ENCODE measurements around the gene SLAMF7. TPM values are rescaled to one million over a fixed set of nuclear protein-coding genes. Genes with fewer than 3 reads are reported as not detected.

Gene SLAMF7
- total and polyA plus RNA-seq, 2 donors (not counting 1 experiment from before 2014, with no cell fraction given), result not detected

DNA sequence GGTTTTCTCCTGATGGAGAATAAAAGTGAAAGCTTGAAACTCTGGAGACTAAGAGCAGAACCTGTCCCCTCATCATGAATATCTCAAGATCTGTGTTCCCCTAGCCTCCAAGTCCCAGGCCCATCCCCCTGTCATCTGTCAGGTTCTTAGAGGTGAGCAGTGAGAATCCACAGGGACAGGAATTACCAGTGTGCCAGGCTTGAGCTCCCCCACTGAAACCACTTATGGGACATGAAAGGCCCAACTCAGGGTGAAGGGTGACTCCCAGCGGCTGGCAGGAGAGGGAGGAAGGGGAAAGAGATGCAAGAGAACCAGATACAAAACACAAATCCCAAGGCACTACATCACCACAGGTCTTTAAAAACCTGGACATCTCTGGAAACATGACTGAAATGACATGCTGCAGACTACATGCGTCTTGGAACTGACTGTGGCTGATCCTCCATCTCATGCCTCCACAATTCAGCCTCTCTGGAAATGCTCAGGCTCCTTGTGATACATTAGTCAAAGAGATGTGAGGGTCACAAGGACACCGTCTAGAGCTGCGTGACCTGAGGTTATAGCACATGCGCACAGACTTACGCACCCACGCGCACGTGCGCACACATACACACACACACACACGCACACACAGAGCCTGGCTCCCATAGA, 50.1 kb downstream of the SLAMF7 start:
- H2AFZ ChIP-seq (ENCODE audit: low read length), result no peak overlapping the region
- no peak overlapping the region for H3K27ac ChIP-seq (ENCODE audit: insufficient read depth, low read length)
- no peaks in the 10 kb centered on the region for H3K27me3 ChIP-seq (ENCODE audit: control insufficient read depth, insufficient read depth, low read length)
- TF ChIP-seq EZH2 (IDR thresholded peaks at IDR 0.05; ENCODE audit: low read length, missing control alignments), result no peak
- TF ChIP-seq, protein P1, sequence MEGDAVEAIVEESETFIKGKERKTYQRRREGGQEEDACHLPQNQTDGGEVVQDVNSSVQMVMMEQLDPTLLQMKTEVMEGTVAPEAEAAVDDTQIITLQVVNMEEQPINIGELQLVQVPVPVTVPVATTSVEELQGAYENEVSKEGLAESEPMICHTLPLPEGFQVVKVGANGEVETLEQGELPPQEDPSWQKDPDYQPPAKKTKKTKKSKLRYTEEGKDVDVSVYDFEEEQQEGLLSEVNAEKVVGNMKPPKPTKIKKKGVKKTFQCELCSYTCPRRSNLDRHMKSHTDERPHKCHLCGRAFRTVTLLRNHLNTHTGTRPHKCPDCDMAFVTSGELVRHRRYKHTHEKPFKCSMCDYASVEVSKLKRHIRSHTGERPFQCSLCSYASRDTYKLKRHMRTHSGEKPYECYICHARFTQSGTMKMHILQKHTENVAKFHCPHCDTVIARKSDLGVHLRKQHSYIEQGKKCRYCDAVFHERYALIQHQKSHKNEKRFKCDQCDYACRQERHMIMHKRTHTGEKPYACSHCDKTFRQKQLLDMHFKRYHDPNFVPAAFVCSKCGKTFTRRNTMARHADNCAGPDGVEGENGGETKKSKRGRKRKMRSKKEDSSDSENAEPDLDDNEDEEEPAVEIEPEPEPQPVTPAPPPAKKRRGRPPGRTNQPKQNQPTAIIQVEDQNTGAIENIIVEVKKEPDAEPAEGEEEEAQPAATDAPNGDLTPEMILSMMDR (conservative IDR thresholded peaks at IDR 0.05 in 1 of 2, IDR thresholded peaks at IDR 0.05 in 1 of 2; ENCODE audit: low read depth in 1 of 2, low read length in 2 of 2), result no peak
- no peak for DNase-seq (ENCODE audit: low read depth in 2 of 2)
- H3K9me3 ChIP-seq (ENCODE audit: control insufficient read depth, insufficient read depth, low read depth, low read length), result no peaks in the 10 kb centered on the region
- no peaks in the 10 kb centered on the region for H3K4me1 ChIP-seq (ENCODE audit: control insufficient read depth, extremely low read depth, insufficient read depth, low read length)
- H4K20me1 ChIP-seq (ENCODE audit: control insufficient read depth, extremely low read depth, insufficient read depth, low read length), result no peaks in the 10 kb centered on the region
- no peak overlapping the region for H3K4me3 ChIP-seq (replicated peaks in 1 of 4; ENCODE audit: control extremely low read depth in 1 of 4, insufficient read depth in 1 of 4, low read depth in 3 of 4, low read length in 4 of 4)
- no peak overlapping the region for H3K9ac ChIP-seq (ENCODE audit: insufficient read depth, low read length)
- no peaks in the 10 kb centered on the region for H3K79me2 ChIP-seq (ENCODE audit: control insufficient read depth, insufficient read depth, low read length)
- H3K4me2 ChIP-seq (ENCODE audit: extremely low read depth, insufficient read depth, low read length), result no peak overlapping the region
- no peaks in the 10 kb centered on the region for H3K36me3 ChIP-seq (ENCODE audit: control insufficient read depth, insufficient read depth, low read length)

DNA sequence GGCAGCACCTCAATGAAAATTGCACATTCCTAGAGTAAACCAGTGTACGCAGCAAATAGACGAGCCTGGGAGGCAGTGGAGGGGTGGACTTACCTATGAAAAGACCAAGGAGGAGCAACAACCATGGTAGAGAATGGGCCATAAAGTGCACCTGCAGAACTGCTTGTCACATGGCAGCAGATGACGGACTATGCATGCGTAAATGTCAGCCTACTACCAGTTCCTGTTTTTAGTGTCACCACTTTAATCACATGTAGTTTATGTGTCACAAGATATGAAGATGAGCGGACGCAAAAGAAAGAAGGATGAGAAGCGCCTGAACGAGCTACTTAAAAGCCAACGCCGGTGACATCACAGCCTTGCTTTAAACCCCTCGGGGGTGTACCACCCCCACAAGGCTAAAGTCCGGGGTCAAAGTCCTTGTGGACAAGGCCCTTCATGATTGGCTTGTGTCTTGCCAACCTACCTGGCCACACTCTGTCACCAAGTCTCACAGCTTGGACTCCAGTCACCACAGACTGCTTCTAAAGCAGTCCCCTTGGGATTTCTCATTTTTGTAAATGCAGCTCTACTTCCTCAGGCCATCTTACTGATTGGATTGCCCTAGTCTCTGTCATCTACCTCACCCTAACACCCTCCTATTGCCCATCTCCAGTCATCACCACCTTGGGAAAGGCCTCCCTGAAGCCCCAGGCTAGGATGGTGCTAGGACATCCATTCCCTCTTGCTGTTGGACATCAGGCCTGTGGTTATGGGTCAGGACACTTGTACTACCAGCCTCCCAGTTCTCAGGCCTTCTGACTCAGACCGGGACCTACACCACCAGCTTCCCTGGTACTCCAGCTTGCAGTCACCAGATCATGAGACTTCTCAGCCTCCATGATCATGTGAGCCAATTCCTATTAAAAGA, 50.9 kb downstream of the SLAMF7 start:
- Histone ChIP-seq H4K20me1 (ENCODE audit: control insufficient read depth, extremely low read depth, insufficient read depth, low read length) (no peaks in the 10 kb centered on the region), H3K27ac (ENCODE audit: insufficient read depth, low read length) (no peak overlapping the region), H3K4me1 (ENCODE audit: control insufficient read depth, extremely low read depth, insufficient read depth, low read length) (no peaks in the 10 kb centered on the region), H3K79me2 (ENCODE audit: control insufficient read depth, insufficient read depth, low read length) (no peaks in the 10 kb centered on the region), H3K27me3 (ENCODE audit: control insufficient read depth, insufficient read depth, low read length) (no peaks in the 10 kb centered on the region), H3K9me3 (ENCODE audit: control insufficient read depth, insufficient read depth, low read depth, low read length) (no peaks in the 10 kb centered on the region), H3K9ac (ENCODE audit: insufficient read depth, low read length) (no peak overlapping the region), H2AFZ (ENCODE audit: low read length) (no peak overlapping the region), H3K4me2 (ENCODE audit: extremely low read depth, insufficient read depth, low read length) (no peak overlapping the region), H3K36me3 (ENCODE audit: control insufficient read depth, insufficient read depth, low read length) (no peaks in the 10 kb centered on the region), H3K4me3 (replicated peaks in 1 of 4; ENCODE audit: control extremely low read depth in 1 of 4, insufficient read depth in 1 of 4, low read depth in 3 of 4, low read length in 4 of 4) (no peak overlapping the region)
- TF ChIP-seq, protein P1 (conservative IDR thresholded peaks at IDR 0.05 in 1 of 2, IDR thresholded peaks at IDR 0.05 in 1 of 2; ENCODE audit: low read depth in 1 of 2, low read length in 2 of 2), result no peak
- TF ChIP-seq EZH2 (IDR thresholded peaks at IDR 0.05; ENCODE audit: low read length, missing control alignments), result no peak
- no peak for DNase-seq (ENCODE audit: low read depth in 2 of 2)

DNA sequence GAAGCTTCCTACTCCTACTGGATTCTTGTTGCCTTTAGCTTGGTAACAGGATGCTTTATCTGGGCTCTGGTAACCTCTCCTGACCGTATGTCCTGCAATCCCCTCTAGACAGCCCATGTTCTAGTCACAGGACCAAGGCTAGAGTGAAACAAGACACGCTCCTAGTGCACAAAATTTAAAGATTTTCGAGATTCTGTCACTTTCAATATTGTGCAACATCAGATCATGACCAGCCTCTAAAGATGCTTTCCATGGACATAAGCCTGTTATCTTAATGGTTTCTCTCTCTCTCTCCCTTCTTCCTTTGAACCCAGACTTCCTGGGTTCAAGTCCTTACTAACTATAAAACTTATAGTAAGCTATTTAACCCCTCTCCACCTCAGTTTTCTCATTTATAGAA, 55.3 kb downstream of the SLAMF7 start:
- no peaks in the 10 kb centered on the region for H3K27me3 ChIP-seq (ENCODE audit: control insufficient read depth, insufficient read depth, low read length)
- H3K27ac ChIP-seq (ENCODE audit: insufficient read depth, low read length), result no peak overlapping the region
- H3K4me1 ChIP-seq (ENCODE audit: control insufficient read depth, extremely low read depth, insufficient read depth, low read length), result no peaks in the 10 kb centered on the region
- H2AFZ ChIP-seq (ENCODE audit: low read length), result no peak overlapping the region
- no peak overlapping the region for H3K9ac ChIP-seq (ENCODE audit: insufficient read depth, low read length)
- H3K36me3 ChIP-seq (ENCODE audit: control insufficient read depth, insufficient read depth, low read length), result no peaks in the 10 kb centered on the region
- no peak overlapping the region for H3K4me2 ChIP-seq (ENCODE audit: extremely low read depth, insufficient read depth, low read length)
- no peaks in the 10 kb centered on the region for H3K79me2 ChIP-seq (ENCODE audit: control insufficient read depth, insufficient read depth, low read length)
- TF ChIP-seq, protein P1 (conservative IDR thresholded peaks at IDR 0.05 in 1 of 2, IDR thresholded peaks at IDR 0.05 in 1 of 2; ENCODE audit: low read depth in 1 of 2, low read length in 2 of 2), result no peak
- TF ChIP-seq EZH2 (IDR thresholded peaks at IDR 0.05; ENCODE audit: low read length, missing control alignments), result no peak
- no peak for DNase-seq (ENCODE audit: low read depth in 2 of 2)
- H4K20me1 ChIP-seq (ENCODE audit: control insufficient read depth, extremely low read depth, insufficient read depth, low read length), result no peaks in the 10 kb centered on the region
- H3K9me3 ChIP-seq (ENCODE audit: control insufficient read depth, insufficient read depth, low read depth, low read length), result no peaks in the 10 kb centered on the region
- no peak overlapping the region for H3K4me3 ChIP-seq (replicated peaks in 1 of 4; ENCODE audit: control extremely low read depth in 1 of 4, insufficient read depth in 1 of 4, low read depth in 3 of 4, low read length in 4 of 4)

Measured in fibroblast of lung (primary cell).